Endothelial cell of umbilical vein (primary cell): ENCODE data around the gene RALGPS2. TPM values are rescaled to one million over a fixed set of nuclear protein-coding genes. Genes with fewer than 3 reads are reported as not detected.

ENCODE experiments used
- BruUV-seq: library from RNA; stranded (reverse); fragments of 400-500 nt; replicated peaks from 2 replicates; lab custom pipeline; 2021; lab: Mats Ljungman, UMichigan
- CTCF ChIA-PET: fragments of 300-600, 350-600 bp; sonication (Branson Sonifier 250); formaldehyde crosslinking; loops from one replicate; lab custom pipeline; 2021; ENCODE audit warnings: antibody characterized with exemption, inconsistent platforms; lab: Charles Lee
- POLR2A ChIA-PET: fragments of 300-600, 350-600 bp; sonication (Branson Sonifier 250); formaldehyde crosslinking; loops from one replicate; lab custom pipeline; 2021; ENCODE audit warnings: antibody characterized with exemption, inconsistent platforms; lab: Charles Lee
- DNase-seq: peaks from one replicate; pipeline ENCODE4 v3.0.0-alpha.2; 2011; ENCODE audit warnings: low read depth, low spot score
- FAIRE-seq: peaks from 2 replicates; lab custom pipeline; 2011; peaks lifted over from hg19 to GRCh38; lab: Jason Lieb, UNC
- H2AFZ ChIP-seq: 2 replicates; pipeline ENCODE4 v1.6.0; 2012; ENCODE audit warnings: low read depth, low read length, control low read depth, inconsistent platforms
- H3K27ac ChIP-seq: 2 replicates; pipeline ENCODE4 v1.5.1; 2011; ENCODE audit warnings: low read depth, mild to moderate bottlenecking, control low read depth, low read length, moderate library complexity; ENCODE audit not compliant: insufficient read depth
- H3K27me3 ChIP-seq, 2 experiments: 2 replicates each; pipeline versions ENCODE4 v1.6.0 to v1.6.1; 2011; ENCODE audit warnings: low read length in 2 of 2, mixed read lengths in 1 of 2; ENCODE audit not compliant: control insufficient read depth in 2 of 2, insufficient read depth in 2 of 2
- H3K36me3 ChIP-seq, 2 experiments: 2 replicates in 1 of 2; 3 replicates in 1 of 2; pipeline ENCODE4 v1.5.1; 2011; ENCODE audit warnings: low read length in 2 of 2, mild to moderate bottlenecking in 1 of 2, moderate library complexity in 1 of 2; ENCODE audit not compliant: control insufficient read depth in 2 of 2, insufficient read depth in 2 of 2; ENCODE audit errors: extremely low read depth in 1 of 2
- H3K4me1 ChIP-seq: 3 replicates; pipeline ENCODE4 v1.5.1; 2011; ENCODE audit warnings: mild to moderate bottlenecking, low read length; ENCODE audit not compliant: control insufficient read depth, insufficient read depth; ENCODE audit errors: extremely low read depth
- H3K4me2 ChIP-seq: 2 replicates; pipeline ENCODE4 v1.6.1; 2011; ENCODE audit warnings: low read length, control low read depth, mixed read lengths; ENCODE audit not compliant: insufficient read depth
- H3K4me3 ChIP-seq, 3 experiments: fragments of 200-600 bp in 1 of 3; sonication (generic), shearing (Covaris generic) in 1 of 3; replicated peaks in 1 of 3; 2 replicates each; pipeline ENCODE4 v1.5.1; 2011 to 2016; ENCODE audit warnings: control low read depth in 3 of 3, low read length in 3 of 3, mild to moderate bottlenecking in 2 of 3, inconsistent platforms in 1 of 3, low read depth in 1 of 3, moderate library complexity in 1 of 3; ENCODE audit not compliant: insufficient read depth in 1 of 3
- H3K79me2 ChIP-seq: 2 replicates; pipeline ENCODE4 v1.6.0; 2012; ENCODE audit warnings: low read length, inconsistent platforms; ENCODE audit not compliant: control insufficient read depth, insufficient read depth
- H3K9ac ChIP-seq: replicated peaks from 2 replicates; pipeline ENCODE3; 2011; ENCODE audit warnings: low read length, control low read depth; ENCODE audit not compliant: insufficient read depth; ENCODE audit errors: extremely low read depth
- H3K9me1 ChIP-seq: replicated peaks from 3 replicates; pipeline ENCODE4 v1.6.0; 2011; ENCODE audit warnings: mild to moderate bottlenecking, low read length; ENCODE audit not compliant: control insufficient read depth, insufficient read depth; ENCODE audit errors: extremely low read depth
- H3K9me3 ChIP-seq: replicated peaks from 2 replicates; pipeline ENCODE4 v1.5.1; 2012; ENCODE audit warnings: low read length, inconsistent platforms; ENCODE audit not compliant: control insufficient read depth, insufficient read depth
- H4K20me1 ChIP-seq: replicated peaks from 2 replicates; pipeline ENCODE3; 2011; ENCODE audit warnings: mild to moderate bottlenecking, low read length; ENCODE audit not compliant: control insufficient read depth, insufficient read depth; ENCODE audit errors: extremely low read depth
- CTCF ChIP-seq, 2 donors: IDR thresholded peaks; 1 replicate in 1 of 2; 2 replicates in 1 of 2; pipeline ENCODE4 v1.5.1; 2011; ENCODE audit warnings: low read length in 2 of 2, mild to moderate bottlenecking in 2 of 2, moderate library complexity in 2 of 2, control low read depth in 1 of 2, inconsistent platforms in 1 of 2, low read depth in 1 of 2; ENCODE audit not compliant: insufficient read depth in 1 of 2; ENCODE audit errors: extremely low read depth in 1 of 2
- EZH2 ChIP-seq: IDR thresholded peaks from 2 replicates; pipeline ENCODE4 v1.6.1; 2012; ENCODE audit warnings: borderline replicate concordance, low read depth, mild to moderate bottlenecking, moderate library complexity, low read length, inconsistent platforms; ENCODE audit not compliant: severe bottlenecking
- FOS ChIP-seq: IDR thresholded peaks from 2 replicates; pipeline ENCODE4 v1.6.1; 2011; ENCODE audit warnings: mild to moderate bottlenecking, low read length, moderate library complexity, borderline replicate concordance; ENCODE audit not compliant: insufficient read depth
- GATA2 ChIP-seq: IDR thresholded peaks from 2 replicates; pipeline ENCODE4 v1.7.0; 2011; ENCODE audit warnings: low read depth, mild to moderate bottlenecking, moderate library complexity, mixed read lengths, low read length; ENCODE audit not compliant: insufficient read length, insufficient read depth
- JUN ChIP-seq: IDR thresholded peaks from 2 replicates; pipeline ENCODE4 v1.6.1; 2011; ENCODE audit warnings: borderline replicate concordance, low read depth; ENCODE audit not compliant: insufficient read length, insufficient read depth
- MAX ChIP-seq: IDR thresholded peaks from 2 replicates; pipeline ENCODE4 v1.6.1; 2011; ENCODE audit not compliant: insufficient read depth, insufficient read length
- MYC ChIP-seq: IDR thresholded peaks from one replicate; pipeline ENCODE4 v1.6.1; 2011; ENCODE audit warnings: mild to moderate bottlenecking, low read depth, low read length
- POLR2A ChIP-seq: IDR thresholded peaks from 2 replicates; pipeline ENCODE4 v1.6.1; 2012; ENCODE audit warnings: low read depth, mild to moderate bottlenecking, control low read depth, low read length
- POLR2AphosphoS5 ChIP-seq: IDR thresholded peaks from 2 replicates; pipeline ENCODE4 v1.6.1; 2012; ENCODE audit warnings: low read depth, mild to moderate bottlenecking, control low read depth, low read length, moderate library complexity; ENCODE audit not compliant: insufficient read depth
- dilution Hi-C: fragments of 300-500 bp; cut with MboI; formaldehyde crosslinking; loops from one replicate; pipeline ENCODE4 v1.15.0; 2019; ENCODE audit warnings: low sequenced_read_pairs; ENCODE audit not compliant: extremely low pct_ligation_motif_present
- intact Hi-C: fragments of 100-400 bp; cut with micrococcal nuclease; formaldehyde crosslinking; loops from one replicate; pipeline ENCODE4 v1.10.0; 2022
- polyA plus RNA-seq, 4 experiments: library from polyadenylated mRNA; depleted of rRNA in 3 of 4; stranded (reverse) in 3 of 4; unstranded in 1 of 4; fragments of >200 nt; gene quantifications; 2 replicates each; pipeline versions ENCODE4 v1.2.1 to v1.2.3, GENCODE V29; 2011 to 2012; ENCODE audit warnings: missing spikeins in 1 of 4
- total RNA-seq: library from RNA; stranded (reverse); gene quantifications from 2 replicates; pipeline ENCODE4 v1.2.3, GENCODE V29; 2021

The RALGPS2 gene
- total and polyA plus RNA-seq, 2 donors (not counting 3 experiments of a cell fraction or from before 2014, with no cell fraction given): 4.6 to 27.7 TPM

GRCh38 chr1:178774263-178774662 is 49.2 kb downstream of the RALGPS2 start:
- Histone ChIP-seq H3K27me3 (no peaks in the 10 kb centered on the region), H3K79me2 (peaks cover 8% of the 10 kb centered on the region), H2AFZ (no peak overlapping the region), H4K20me1 (peaks cover 3% of the 10 kb centered on the region), H3K9me3 (no peaks in the 10 kb centered on the region), H3K4me1 (no peaks in the 10 kb centered on the region), H3K36me3 (no peaks in the 10 kb centered on the region), H3K4me3 (no peak overlapping the region), H3K9ac (no peak overlapping the region), H3K4me2 (no peak overlapping the region), H3K27ac (no peak overlapping the region), H3K9me1 (no peaks in the 10 kb centered on the region)
- dilution Hi-C loops: loop anchor here (25.0 kb wide), 1 partner anchor 238 kb away; no protein-coding TSS in a partner anchor
- ChIA-PET POLR2A (no interaction called here), CTCF (interaction anchor here (0.8 to 8.5 kb wide), 9 partner anchors 10 to 307 kb away, joined by 3 to 182 read pairs (median 3); partner anchors contain the start of gene TOR3A)
- intact Hi-C loops: loop anchor here (1.0 kb wide), 1 partner anchor 228 kb away; no protein-coding TSS in a partner anchor
- BruUV-seq: no TSS peak
- no peak for FAIRE-seq
- TF ChIP-seq MYC (no peak), CTCF (IDR thresholded peaks at IDR 0.05; ENCODE audit: extremely low read depth in 1 of 2, insufficient read depth in 1 of 2, low read depth in 1 of 2, low read length in 2 of 2) (peak in 1 of 2 donors; percentile 9)
- peak; percentile 29 for DNase-seq

GRCh38 chr1:178776553-178776952 is 51.5 kb downstream of the RALGPS2 start:
- DNase-seq: no peak
- CTCF ChIA-PET: interaction anchor here (1.1 to 8.5 kb wide), 4 partner anchors 8 to 234 kb away, joined by 3 to 182 read pairs (median 10); no protein-coding TSS in a partner anchor
- TF ChIP-seq MAX (no peak), POLR2A (no peak), FOS (no peak), JUN (no peak), EZH2 (no peak), CTCF (IDR thresholded peaks at IDR 0.05; ENCODE audit: extremely low read depth in 1 of 2, insufficient read depth in 1 of 2, low read depth in 1 of 2, low read length in 2 of 2) (no peak), POLR2AphosphoS5 (no peak), MYC (no peak), GATA2 (no peak)
- Histone ChIP-seq H2AFZ (no peak overlapping the region), H3K9ac (no peak overlapping the region), H3K79me2 (peaks cover 8% of the 10 kb centered on the region), H3K9me3 (no peaks in the 10 kb centered on the region), H3K27me3 (no peaks in the 10 kb centered on the region), H4K20me1 (peaks cover 3% of the 10 kb centered on the region), H3K4me2 (no peak overlapping the region), H3K4me1 (no peaks in the 10 kb centered on the region), H3K36me3 (no peaks in the 10 kb centered on the region), H3K9me1 (no peaks in the 10 kb centered on the region), H3K27ac (no peak overlapping the region), H3K4me3 (no peak overlapping the region)
- no TSS peak for BruUV-seq
- POLR2A ChIA-PET: no interaction called here
- intact Hi-C loops (loop anchor here (5.0 kb wide), 1 partner anchor 591 kb away; the partner anchor contains the start of gene AXDND1), dilution Hi-C loops (no loop called here)
- FAIRE-seq: no peak
